Fibroblast of gingiva (primary cell): ENCODE measurements around the gene ARIH2.
A peak's percentile ranks its signal among the peaks of the same experiment; 100 is the strongest.
"Not testable (repeated sequence)": the region's sequence is repeated elsewhere in the genome, so short reads cannot be mapped to it uniquely, and the experiment has no call there.

Experiments
- DNase-seq: peaks from one replicate; pipeline ENCODE4 v3.0.0-alpha.2; 2011; ENCODE audit warnings: low read depth

Gene ARIH2

DNA sequence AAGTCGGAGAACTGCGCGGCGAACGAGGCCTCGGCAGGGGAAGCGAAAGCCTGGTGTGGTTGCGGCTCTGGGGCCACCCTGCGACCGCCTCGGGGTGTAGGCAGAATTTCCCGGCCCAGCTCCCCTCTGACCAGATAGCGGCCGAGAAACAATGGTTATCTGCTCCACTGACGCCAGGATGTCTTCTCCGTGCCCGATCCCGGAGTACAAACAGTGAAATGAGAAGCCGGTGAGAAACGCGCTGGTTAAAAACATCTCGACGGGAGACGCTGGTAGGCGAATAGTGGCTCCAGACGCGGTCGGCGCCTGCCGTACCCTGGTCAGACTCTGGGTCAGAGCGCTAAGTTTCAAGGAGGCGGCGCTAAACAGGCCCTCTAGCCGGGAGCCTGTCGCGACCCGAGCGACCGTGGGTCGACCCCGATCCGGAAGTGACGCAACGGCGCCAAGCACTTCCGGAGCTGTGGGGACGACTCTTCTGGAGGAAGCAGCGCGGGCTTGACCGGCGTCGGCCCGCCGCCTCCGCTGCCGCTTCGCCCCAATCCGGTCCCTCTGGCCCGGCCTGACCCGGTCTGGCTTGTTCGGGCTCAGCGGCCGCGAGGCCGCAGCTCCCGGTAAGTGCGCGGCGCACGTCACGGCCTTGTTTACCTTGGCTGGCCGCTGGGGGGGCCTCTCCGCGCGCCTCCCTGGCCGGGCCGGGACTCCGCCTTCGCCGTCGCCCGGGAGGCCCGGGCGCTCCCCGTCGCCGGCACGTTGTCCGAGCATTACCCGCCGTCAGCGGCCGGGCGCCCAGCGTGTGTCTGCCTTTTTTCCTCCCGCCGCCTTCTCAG lies at the start of gene ARIH2:
ARIH2 (plus strand) TSS at position 455 of the 827 bp plus-strand sequence. CDS start 8,717 bp downstream, outside the sequence.
- DNase-seq = peak; percentile 91

DNA sequence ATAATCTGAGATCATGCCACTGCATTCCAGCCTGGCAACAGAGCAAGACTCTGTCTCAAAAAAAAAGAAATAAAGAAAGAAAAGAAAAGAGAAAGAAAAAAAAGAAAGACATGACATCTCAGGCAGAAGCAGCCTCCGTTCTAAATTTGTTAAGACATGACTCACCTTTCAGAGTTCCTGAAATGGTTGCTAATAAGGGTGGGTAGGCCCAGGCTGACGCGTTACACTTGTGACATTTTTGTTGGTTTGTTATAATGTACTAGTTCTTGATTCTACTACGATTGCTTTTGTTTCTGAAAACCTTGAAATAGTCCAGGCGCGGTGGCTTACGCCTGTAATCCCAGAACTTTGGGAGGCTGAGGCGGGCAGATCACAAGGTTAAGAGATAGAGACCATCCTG lies 41.0 kb upstream of the ARIH2 start:
- DNase-seq = no peak

- DNase-seq = no peak
These were observed 39.2 kb upstream of the ARIH2 start for GRCh38 chr3:48879307-48879993.

- DNase-seq = no peak
These were observed 38.7 kb upstream of the ARIH2 start for GRCh38 chr3:48879994-48880377.

- DNase-seq = no peak
These were observed 37.6 kb upstream of the ARIH2 start for GRCh38 chr3:48881006-48881405.

DNA sequence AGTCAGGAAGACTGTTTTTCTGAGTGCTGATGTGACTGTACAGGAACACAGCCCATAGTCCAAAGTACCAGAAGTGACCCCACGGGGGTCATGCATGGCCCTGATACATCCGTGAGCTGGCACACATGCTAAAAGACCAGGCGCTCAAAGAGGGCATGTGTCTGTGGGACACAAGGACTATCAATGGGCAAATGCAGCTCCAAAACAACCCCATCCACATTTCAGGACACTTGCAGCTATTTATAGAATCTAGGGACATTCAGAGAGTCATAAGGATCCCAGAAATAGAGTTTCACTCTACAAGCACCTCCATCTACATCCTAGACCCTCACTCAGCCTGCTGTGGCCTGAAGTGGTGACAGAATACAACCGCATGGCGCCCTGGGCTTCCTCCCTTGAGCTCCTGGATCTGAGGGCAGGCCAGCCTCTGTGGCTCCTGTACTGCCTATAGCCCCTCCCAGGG lies 37.0 kb upstream of the ARIH2 start:
- no peak for DNase-seq

DNA sequence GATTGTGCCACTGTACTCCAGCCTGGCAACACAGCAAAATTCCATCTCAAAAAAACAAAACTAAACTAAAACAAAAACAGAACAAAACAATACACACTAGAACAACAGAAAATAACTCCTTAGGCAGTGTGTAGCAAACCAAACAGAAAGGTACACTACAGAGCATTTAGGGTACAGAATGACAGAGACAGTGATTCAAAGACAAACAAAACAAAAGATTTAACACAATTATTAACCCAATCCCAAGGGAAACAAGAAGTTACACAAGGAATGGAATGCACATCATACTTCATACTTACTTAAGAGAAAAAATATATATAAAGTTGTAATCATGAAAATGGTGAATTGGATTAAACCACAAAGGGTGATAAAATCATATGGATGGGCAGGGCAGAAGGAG lies 32.9 kb upstream of the ARIH2 start:
- peak; percentile 22 for DNase-seq

- DNase-seq = no peak
These were observed 27.0 kb upstream of the ARIH2 start for GRCh38 chr3:48891606-48892005.

- no peak for DNase-seq
These were observed 24.1 kb upstream of the ARIH2 start for GRCh38 chr3:48894516-48894915.

GRCh38 chr3:48896936-48897335 lies 21.7 kb upstream of the ARIH2 start:
- peak; percentile 29 for DNase-seq

- peak; percentile 40 for DNase-seq
These were observed 20.9 kb upstream of the ARIH2 start for GRCh38 chr3:48897460-48898376.

- DNase-seq = peak; percentile 80
These were observed 20.0 kb upstream of the ARIH2 start, which contains the start of gene SLC25A20 for GRCh38 chr3:48898383-48899234. SLC25A20 (minus strand) TSS chr3:48898882; CDS start chr3:48898794, 88 bp downstream.

GRCh38 chr3:48899273-48899672 lies 19.4 kb upstream of the ARIH2 start:
- DNase-seq = no peak

DNA sequence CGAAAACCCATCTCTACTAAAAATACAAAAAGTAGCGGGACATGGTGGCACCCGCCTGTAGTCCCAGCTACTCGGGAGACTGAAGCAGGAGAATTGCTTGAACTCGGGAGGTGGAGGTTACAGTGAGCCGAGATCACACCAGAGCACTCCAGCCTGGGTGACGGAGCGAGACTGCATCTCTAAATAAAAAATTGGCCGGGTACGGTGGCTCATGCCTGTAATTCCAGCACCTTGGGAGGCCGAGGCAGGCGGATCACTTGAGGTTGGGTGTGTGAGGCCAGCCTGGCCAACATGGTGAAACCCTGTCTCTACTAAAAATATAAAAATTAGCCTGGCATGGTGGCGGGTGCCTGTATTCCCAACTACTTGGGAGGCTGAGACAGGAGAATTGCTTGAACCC lies 11.6 kb upstream of the ARIH2 start:
- not testable (repeated sequence) for DNase-seq

- DNase-seq = no peak
These were observed 3.3 kb upstream of the ARIH2 start for GRCh38 chr3:48915296-48915695.

GRCh38 chr3:48919215-48920138 lies 835 bp downstream of the ARIH2 start:
- DNase-seq = peak; percentile 21

GRCh38 chr3:48926425-48927392 lies 8.1 kb downstream of the ARIH2 start:
- DNase-seq = no peak

DNA sequence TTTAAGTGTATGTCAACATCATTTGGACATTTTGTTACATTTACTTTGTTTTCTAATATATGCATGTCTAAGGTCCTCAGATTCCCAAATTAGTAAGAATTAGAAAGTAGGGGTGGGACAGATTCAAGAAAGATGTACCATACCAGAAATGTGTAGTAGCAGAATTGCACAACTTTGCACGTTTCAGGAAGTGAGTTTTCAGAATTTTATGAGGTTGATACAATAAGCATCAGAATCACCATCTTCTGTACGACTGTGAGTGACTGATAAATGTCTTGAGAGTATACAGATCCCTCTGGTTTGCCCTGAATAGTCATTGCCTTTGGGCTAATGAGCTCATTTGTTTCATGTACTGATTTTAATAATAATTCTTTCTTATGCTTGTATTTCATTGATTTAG lies 9.3 kb downstream of the ARIH2 start:
- DNase-seq = no peak

DNA sequence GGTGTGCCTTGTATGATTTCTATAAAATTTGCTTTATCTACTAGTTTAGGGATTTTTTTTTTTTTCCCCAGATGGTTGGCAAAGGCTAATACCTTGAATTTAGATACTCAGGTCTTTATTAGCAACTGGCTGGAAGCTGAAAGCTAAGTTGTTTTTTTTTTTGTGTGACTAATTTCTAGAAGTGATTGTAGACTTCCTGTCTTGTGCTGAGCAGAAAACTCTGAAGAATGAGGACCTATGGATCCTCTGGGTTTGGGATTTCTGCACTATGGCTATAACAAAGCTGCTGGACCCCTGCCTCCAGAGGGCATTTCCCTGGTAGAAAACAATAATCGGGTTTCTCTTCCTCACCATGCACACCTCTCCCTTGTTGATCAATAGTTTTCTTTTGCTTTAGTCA lies 10.0 kb downstream of the ARIH2 start:
- DNase-seq = no peak
